ENCODE measurements around the gene ARHGAP15. TPM values are rescaled to one million over a fixed set of nuclear protein-coding genes. Genes with fewer than 3 reads are reported as not detected.
A peak's percentile ranks its signal among the peaks of the same experiment; 100 is the strongest.

Gene ARHGAP15
- total and polyA plus RNA-seq, 7 experiments from 2014 or later = 164 to 311 (median 201) TPM

- H3K4me3 ChIP-seq (ENCODE audit: low read length) = no peak overlapping the region
- peaks cover 0 to 13% (median 3%) of the 10 kb centered on the region in 7 donors for H3K4me1 Mint-ChIP-seq
- H3K27ac Mint-ChIP-seq = no peak overlapping the region
- no peaks in the 10 kb centered on the region for H3K9me3 ChIP-seq (ENCODE audit: control insufficient read depth in 2 of 3, low read length in 3 of 3)
- no peaks in the 10 kb centered on the region for H3K27me3 ChIP-seq (ENCODE audit: control insufficient read depth in 2 of 2, insufficient read depth in 2 of 2, low read length in 2 of 2)
- intact Hi-C loops (cut with micrococcal nuclease) = no loop called here
- ChIA-PET CTCF (no interaction called here), POLR2A (no interaction called here)
- H3K4me1 ChIP-seq (ENCODE audit: control insufficient read depth in 2 of 2, insufficient read depth in 2 of 2, low read length in 2 of 2) = no peaks in the 10 kb centered on the region
- no peaks in the 10 kb centered on the region for H3K27me3 Mint-ChIP-seq
- no peak overlapping the region for H3K27ac ChIP-seq (ENCODE audit: low read depth, low read length)
- DNase-seq (no peak), ATAC-seq (no peak)
- no peak overlapping the region for H3K4me3 Mint-ChIP-seq
- no peaks in the 10 kb centered on the region for H3K9me3 Mint-ChIP-seq
- H3K36me3 ChIP-seq (ENCODE audit: control insufficient read depth in 2 of 3, insufficient read depth in 3 of 3, low read length in 3 of 3) = peaks cover 0 to 7% (median 4%) of the 10 kb centered on the region in 3 experiments
- H3K36me3 Mint-ChIP-seq = peaks cover 15 to 65% (median 39%) of the 10 kb centered on the region in 5 donors
Observed at GRCh38 chr2:143736904-143737303, 607.7 kb downstream of the ARHGAP15 start.

DNA sequence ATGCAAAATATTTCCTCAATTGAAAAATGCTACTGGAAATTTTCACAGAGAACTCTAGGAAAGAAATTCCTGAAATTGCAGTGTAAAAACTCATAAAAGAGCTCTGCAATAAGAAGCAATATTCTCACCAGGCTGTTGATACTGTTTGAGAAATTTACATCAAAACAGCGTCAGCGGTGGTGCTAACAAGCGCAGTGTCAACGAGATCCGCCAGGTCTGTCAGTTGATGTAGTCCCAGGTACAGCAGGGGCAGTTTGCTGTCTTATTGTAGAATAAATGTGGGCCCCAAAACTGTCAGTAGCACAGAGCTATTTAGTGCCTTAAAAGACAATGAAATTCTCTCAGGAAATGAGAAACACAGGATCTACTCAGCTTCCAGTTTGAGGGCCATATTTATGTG lies 611.2 kb downstream of the ARHGAP15 start:
- H3K4me3 Mint-ChIP-seq = no peak overlapping the region
- ATAC-seq (no peak), DNase-seq (no peak)
- Histone ChIP-seq H3K36me3 (ENCODE audit: control insufficient read depth in 2 of 3, insufficient read depth in 3 of 3, low read length in 3 of 3) (peaks cover 0 to 4% (median 0%) of the 10 kb centered on the region in 3 experiments), H3K27me3 (ENCODE audit: control insufficient read depth in 2 of 2, insufficient read depth in 2 of 2, low read length in 2 of 2) (no peaks in the 10 kb centered on the region), H3K4me1 (ENCODE audit: control insufficient read depth in 2 of 2, insufficient read depth in 2 of 2, low read length in 2 of 2) (no peaks in the 10 kb centered on the region), H3K4me3 (ENCODE audit: low read length) (no peak overlapping the region), H3K27ac (ENCODE audit: low read depth, low read length) (no peak overlapping the region), H3K9me3 (ENCODE audit: control insufficient read depth in 2 of 3, low read length in 3 of 3) (no peaks in the 10 kb centered on the region)
- peaks cover 0 to 1% (median 0%) of the 10 kb centered on the region in 11 donors for H3K9me3 Mint-ChIP-seq
- POLR2A ChIA-PET = no interaction called here
- CTCF ChIA-PET = no interaction called here
- H3K36me3 Mint-ChIP-seq = peaks cover 20 to 73% (median 45%) of the 10 kb centered on the region in 5 donors
- peak overlapping the region in 2 of 9 donors; percentile 32 to 36 for H3K27ac Mint-ChIP-seq
- peaks cover 0 to 24% (median 6%) of the 10 kb centered on the region in 7 donors for H3K4me1 Mint-ChIP-seq
- intact Hi-C loops (cut with micrococcal nuclease) = loop anchor here in 1 of 2 donors (2.0 kb wide), 1 partner anchor 14 kb away; no protein-coding TSS in a partner anchor
- H3K27me3 Mint-ChIP-seq = no peaks in the 10 kb centered on the region

DNA sequence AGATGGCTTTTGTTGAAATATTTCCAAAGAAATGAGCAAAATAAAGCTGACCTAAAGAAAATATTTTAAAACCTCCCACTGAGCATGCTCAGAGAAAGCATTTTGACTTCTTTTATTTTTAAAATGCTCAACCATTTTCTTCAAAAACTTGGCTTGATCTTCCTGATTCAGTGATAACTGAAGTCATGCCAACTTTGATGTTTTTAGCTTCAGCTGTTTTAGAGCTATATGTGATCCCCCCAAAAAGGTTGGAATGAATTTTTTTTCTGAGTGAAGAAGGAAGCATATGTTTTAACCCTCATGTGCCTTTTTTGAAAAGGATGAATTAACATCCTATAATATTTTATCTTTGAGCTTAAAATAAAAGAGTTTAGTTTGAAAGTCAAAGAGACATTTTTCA lies 612.0 kb downstream of the ARHGAP15 start:
- Mint-ChIP-seq H3K9me3 (peaks cover 0 to 1% (median 0%) of the 10 kb centered on the region in 11 donors), H3K4me1 (peaks cover 0 to 24% (median 6%) of the 10 kb centered on the region in 7 donors), H3K36me3 (peaks cover 16 to 68% (median 45%) of the 10 kb centered on the region in 5 donors), H3K27me3 (no peaks in the 10 kb centered on the region), H3K4me3 (no peak overlapping the region), H3K27ac (peak overlapping the region in 4 of 9 donors; percentile 31 to 36 (median 32))
- H3K4me1 ChIP-seq (ENCODE audit: control insufficient read depth in 2 of 2, insufficient read depth in 2 of 2, low read length in 2 of 2) = no peaks in the 10 kb centered on the region
- no peak overlapping the region for H3K27ac ChIP-seq (ENCODE audit: low read depth, low read length)
- no peaks in the 10 kb centered on the region for H3K9me3 ChIP-seq (ENCODE audit: control insufficient read depth in 2 of 3, low read length in 3 of 3)
- intact Hi-C loops (cut with micrococcal nuclease) = loop anchor here in 1 of 2 donors (2.0 kb wide), 1 partner anchor 14 kb away; no protein-coding TSS in a partner anchor
- H3K27me3 ChIP-seq (ENCODE audit: control insufficient read depth in 2 of 2, insufficient read depth in 2 of 2, low read length in 2 of 2) = no peaks in the 10 kb centered on the region
- DNase-seq (no peak), ATAC-seq (no peak)
- CTCF ChIA-PET = no interaction called here
- H3K4me3 ChIP-seq (ENCODE audit: low read length) = no peak overlapping the region
- peaks cover 0 to 4% (median 0%) of the 10 kb centered on the region in 3 experiments for H3K36me3 ChIP-seq (ENCODE audit: control insufficient read depth in 2 of 3, insufficient read depth in 3 of 3, low read length in 3 of 3)
- POLR2A ChIA-PET = interaction anchor here (0.5 kb wide), 1 partner anchor 38 kb away, joined by 3 read pairs; no protein-coding TSS in a partner anchor

DNA sequence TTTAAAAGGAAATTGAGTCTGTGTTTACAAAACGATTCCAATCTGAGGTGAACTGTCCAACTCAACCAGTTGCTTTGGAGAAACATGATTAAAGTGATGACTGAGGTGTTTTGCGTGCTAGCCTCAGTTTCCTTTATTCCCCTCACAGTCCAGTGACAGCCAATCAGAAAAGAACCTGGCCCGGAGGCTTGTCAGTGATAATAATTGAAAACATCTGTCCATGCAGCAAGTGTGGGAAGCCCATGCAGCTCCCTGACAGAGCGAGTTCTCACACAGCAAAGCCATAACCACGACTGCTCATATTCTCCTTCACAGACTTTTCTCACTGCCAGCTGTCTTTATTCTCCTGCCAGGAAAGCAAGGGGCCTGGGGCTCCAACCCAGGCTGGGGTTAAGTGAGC lies 613.4 kb downstream of the ARHGAP15 start:
- H3K27me3 ChIP-seq (ENCODE audit: control insufficient read depth in 2 of 2, insufficient read depth in 2 of 2, low read length in 2 of 2) = no peaks in the 10 kb centered on the region
- peaks cover 0 to 4% (median 0%) of the 10 kb centered on the region in 3 experiments for H3K36me3 ChIP-seq (ENCODE audit: control insufficient read depth in 2 of 3, insufficient read depth in 3 of 3, low read length in 3 of 3)
- H3K9me3 Mint-ChIP-seq = peaks cover 0 to 1% (median 0%) of the 10 kb centered on the region in 11 donors
- no peak overlapping the region for H3K4me3 ChIP-seq (ENCODE audit: low read length)
- H3K4me3 Mint-ChIP-seq = peak overlapping the region in 1 of 10 donors; percentile 0
- H3K27me3 Mint-ChIP-seq = no peaks in the 10 kb centered on the region
- peaks cover 14 to 75% (median 48%) of the 10 kb centered on the region in 5 donors for H3K36me3 Mint-ChIP-seq
- POLR2A ChIA-PET = interaction anchor here (1.1 kb wide), 1 partner anchor 9 kb away, joined by 4 read pairs; no protein-coding TSS in a partner anchor
- CTCF ChIA-PET = no interaction called here
- DNase-seq (no peak), ATAC-seq (no peak)
- peaks cover 0 to 24% (median 6%) of the 10 kb centered on the region in 7 donors for H3K4me1 Mint-ChIP-seq
- H3K4me1 ChIP-seq (ENCODE audit: control insufficient read depth in 2 of 2, insufficient read depth in 2 of 2, low read length in 2 of 2) = no peaks in the 10 kb centered on the region
- no peak overlapping the region for H3K27ac ChIP-seq (ENCODE audit: low read depth, low read length)
- H3K9me3 ChIP-seq (ENCODE audit: control insufficient read depth in 2 of 3, low read length in 3 of 3) = no peaks in the 10 kb centered on the region
- H3K27ac Mint-ChIP-seq = peak overlapping the region in 3 of 9 donors; percentile 13 to 29 (median 26)
- intact Hi-C loops (cut with micrococcal nuclease) = no loop called here

DNA sequence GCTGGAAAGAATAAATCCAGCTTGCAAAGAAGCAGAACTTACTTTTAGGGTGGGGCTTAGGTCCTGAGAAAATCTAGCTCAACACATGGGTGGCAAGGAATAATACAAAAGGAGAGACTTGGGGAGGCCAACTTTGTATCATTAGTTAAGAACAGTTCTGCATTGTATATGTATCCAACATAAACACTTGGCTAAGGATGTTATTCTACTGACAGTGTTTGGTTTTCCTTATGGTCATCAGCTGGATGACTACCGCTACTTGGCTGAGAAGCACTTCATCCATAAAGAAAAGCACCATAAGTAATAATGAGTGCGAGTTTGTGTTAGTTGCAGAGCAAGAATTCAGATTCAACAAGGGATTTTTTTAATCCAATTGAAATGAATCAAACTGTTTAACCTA lies 614.9 kb downstream of the ARHGAP15 start:
- Histone ChIP-seq H3K9me3 (ENCODE audit: control insufficient read depth in 2 of 3, low read length in 3 of 3) (no peaks in the 10 kb centered on the region), H3K36me3 (ENCODE audit: control insufficient read depth in 2 of 3, insufficient read depth in 3 of 3, low read length in 3 of 3) (peaks cover 0 to 4% (median 0%) of the 10 kb centered on the region in 3 experiments), H3K4me1 (ENCODE audit: control insufficient read depth in 2 of 2, insufficient read depth in 2 of 2, low read length in 2 of 2) (no peaks in the 10 kb centered on the region), H3K4me3 (ENCODE audit: low read length) (no peak overlapping the region), H3K27ac (ENCODE audit: low read depth, low read length) (no peak overlapping the region), H3K27me3 (ENCODE audit: control insufficient read depth in 2 of 2, insufficient read depth in 2 of 2, low read length in 2 of 2) (no peaks in the 10 kb centered on the region)
- DNase-seq (no peak), ATAC-seq (no peak)
- Mint-ChIP-seq H3K4me3 (no peak overlapping the region), H3K36me3 (peaks cover 14 to 80% (median 47%) of the 10 kb centered on the region in 5 donors), H3K9me3 (peaks cover 0 to 1% (median 0%) of the 10 kb centered on the region in 11 donors), H3K27me3 (no peaks in the 10 kb centered on the region), H3K4me1 (peaks cover 0 to 18% (median 6%) of the 10 kb centered on the region in 7 donors), H3K27ac (peak overlapping the region in 1 of 9 donors; percentile 9)
- intact Hi-C loops (cut with micrococcal nuclease) = no loop called here
- ChIA-PET CTCF (no interaction called here), POLR2A (no interaction called here)

DNA sequence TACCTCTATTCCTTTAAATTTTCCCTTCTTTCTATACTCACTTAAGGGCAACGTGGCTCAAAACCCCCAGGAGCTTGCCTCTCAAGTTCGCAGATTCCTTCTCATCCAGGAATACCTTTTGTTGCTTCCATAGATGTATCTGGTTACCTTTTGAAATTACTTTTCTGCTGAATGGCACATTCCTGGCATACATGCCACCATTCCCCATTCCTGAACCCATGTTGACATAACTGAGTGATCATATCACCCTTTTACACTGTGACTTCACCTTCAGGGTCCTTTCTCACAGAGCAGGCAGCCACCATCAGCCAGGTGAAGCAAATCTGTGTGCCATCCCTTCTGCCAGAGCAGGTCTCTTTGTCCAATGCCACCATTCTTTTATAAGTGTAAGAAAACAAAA lies 615.8 kb downstream of the ARHGAP15 start:
- no peak for DNase-seq
- ATAC-seq = no peak

GRCh38 chr2:143754742-143755141 lies 625.5 kb downstream of the ARHGAP15 start:
- H3K27me3 ChIP-seq (ENCODE audit: control insufficient read depth in 2 of 2, insufficient read depth in 2 of 2, low read length in 2 of 2) = no peaks in the 10 kb centered on the region
- no peak for DNase-seq
- Mint-ChIP-seq H3K27me3 (no peaks in the 10 kb centered on the region), H3K4me3 (peak overlapping the region in 1 of 10 donors; percentile 22), H3K27ac (peak overlapping the region in 4 of 9 donors; percentile 21 to 68 (median 23)), H3K4me1 (peaks cover 0 to 24% (median 9%) of the 10 kb centered on the region in 7 donors), H3K36me3 (peaks cover 2 to 51% (median 33%) of the 10 kb centered on the region in 5 donors), H3K9me3 (no peaks in the 10 kb centered on the region)
- H3K4me3 ChIP-seq (ENCODE audit: low read length) = no peak overlapping the region
- no peak for ATAC-seq
- intact Hi-C loops (cut with micrococcal nuclease) = no loop called here
- CTCF ChIA-PET = no interaction called here
- H3K9me3 ChIP-seq (ENCODE audit: control insufficient read depth in 2 of 3, low read length in 3 of 3) = no peaks in the 10 kb centered on the region
- POLR2A ChIA-PET = no interaction called here
- no peak overlapping the region for H3K27ac ChIP-seq (ENCODE audit: low read depth, low read length)
- H3K36me3 ChIP-seq (ENCODE audit: control insufficient read depth in 2 of 3, insufficient read depth in 3 of 3, low read length in 3 of 3) = peaks cover 0 to 7% (median 0%) of the 10 kb centered on the region in 3 experiments
- no peaks in the 10 kb centered on the region for H3K4me1 ChIP-seq (ENCODE audit: control insufficient read depth in 2 of 2, insufficient read depth in 2 of 2, low read length in 2 of 2)

More for the DNA sequence above, 615.8 kb downstream of the ARHGAP15 start:
- no peak overlapping the region for H3K4me3 ChIP-seq (ENCODE audit: low read length)
- Mint-ChIP-seq H3K36me3 (peaks cover 12 to 74% (median 44%) of the 10 kb centered on the region in 5 donors), H3K9me3 (peaks cover 0 to 1% (median 0%) of the 10 kb centered on the region in 11 donors), H3K4me3 (no peak overlapping the region), H3K4me1 (peaks cover 0 to 21% (median 6%) of the 10 kb centered on the region in 7 donors), H3K27me3 (no peaks in the 10 kb centered on the region), H3K27ac (peak overlapping the region in 4 of 9 donors; percentile 3 to 71 (median 53))
- no peaks in the 10 kb centered on the region for H3K27me3 ChIP-seq (ENCODE audit: control insufficient read depth in 2 of 2, insufficient read depth in 2 of 2, low read length in 2 of 2)
- CTCF ChIA-PET = no interaction called here
- POLR2A ChIA-PET = no interaction called here
- H3K9me3 ChIP-seq (ENCODE audit: control insufficient read depth in 2 of 3, low read length in 3 of 3) = no peaks in the 10 kb centered on the region
- no peak overlapping the region for H3K27ac ChIP-seq (ENCODE audit: low read depth, low read length)
- no peaks in the 10 kb centered on the region for H3K4me1 ChIP-seq (ENCODE audit: control insufficient read depth in 2 of 2, insufficient read depth in 2 of 2, low read length in 2 of 2)
- H3K36me3 ChIP-seq (ENCODE audit: control insufficient read depth in 2 of 3, insufficient read depth in 3 of 3, low read length in 3 of 3) = peaks cover 0 to 4% (median 0%) of the 10 kb centered on the region in 3 experiments
- intact Hi-C loops (cut with micrococcal nuclease) = no loop called here

Measured in naive thymus-derived CD4-positive, alpha-beta T cell (primary cell).